ENCODE data around the gene ZSWIM4.

GRCh38 chr19:13830741-13831536 is 35.7 kb downstream of the ZSWIM4 start:
- TF ChIP-seq POLR2A (IDR thresholded peaks at IDR 0.05): no peak
- TF ChIP-seq, protein P1, sequence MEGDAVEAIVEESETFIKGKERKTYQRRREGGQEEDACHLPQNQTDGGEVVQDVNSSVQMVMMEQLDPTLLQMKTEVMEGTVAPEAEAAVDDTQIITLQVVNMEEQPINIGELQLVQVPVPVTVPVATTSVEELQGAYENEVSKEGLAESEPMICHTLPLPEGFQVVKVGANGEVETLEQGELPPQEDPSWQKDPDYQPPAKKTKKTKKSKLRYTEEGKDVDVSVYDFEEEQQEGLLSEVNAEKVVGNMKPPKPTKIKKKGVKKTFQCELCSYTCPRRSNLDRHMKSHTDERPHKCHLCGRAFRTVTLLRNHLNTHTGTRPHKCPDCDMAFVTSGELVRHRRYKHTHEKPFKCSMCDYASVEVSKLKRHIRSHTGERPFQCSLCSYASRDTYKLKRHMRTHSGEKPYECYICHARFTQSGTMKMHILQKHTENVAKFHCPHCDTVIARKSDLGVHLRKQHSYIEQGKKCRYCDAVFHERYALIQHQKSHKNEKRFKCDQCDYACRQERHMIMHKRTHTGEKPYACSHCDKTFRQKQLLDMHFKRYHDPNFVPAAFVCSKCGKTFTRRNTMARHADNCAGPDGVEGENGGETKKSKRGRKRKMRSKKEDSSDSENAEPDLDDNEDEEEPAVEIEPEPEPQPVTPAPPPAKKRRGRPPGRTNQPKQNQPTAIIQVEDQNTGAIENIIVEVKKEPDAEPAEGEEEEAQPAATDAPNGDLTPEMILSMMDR (IDR thresholded peaks at IDR 0.05): no peak

Measured in right lobe of liver (tissue), 4 donors.